Ishikawa (cell line): Measurements from ENCODE around the gene QPCT.
A peak's percentile ranks its signal among the peaks of the same experiment; 100 is the strongest.

Experiments used
- CEBPB ChIP-seq: IDR thresholded peaks from 2 replicates; pipeline ENCODE4 v1.6.1; 2012
- CREB1 ChIP-seq: IDR thresholded peaks from 2 replicates; pipeline ENCODE4 v1.6.1; 2012; ENCODE audit warnings: low read depth
- EGR1 ChIP-seq: IDR thresholded peaks from 2 replicates; pipeline ENCODE4 v1.6.1; 2012
- EP300 ChIP-seq: IDR thresholded peaks from 2 replicates; pipeline ENCODE4 v1.6.1; 2012; ENCODE audit warnings: borderline replicate concordance
- FOXM1 ChIP-seq: IDR thresholded peaks from 2 replicates; pipeline ENCODE4 v1.6.1; 2012; ENCODE audit warnings: low read depth, borderline replicate concordance
- MAX ChIP-seq: IDR thresholded peaks from 2 replicates; pipeline ENCODE4 v1.6.1; 2012
- NFIC ChIP-seq: IDR thresholded peaks from 2 replicates; pipeline ENCODE4 v1.6.1; 2012
- RAD21 ChIP-seq: IDR thresholded peaks from 2 replicates; pipeline ENCODE4 v1.6.1; 2012; ENCODE audit warnings: low read depth
- REST ChIP-seq: IDR thresholded peaks from 2 replicates; pipeline ENCODE4 v1.6.1; 2012; ENCODE audit warnings: low read depth, mild to moderate bottlenecking
- TAF1 ChIP-seq: IDR thresholded peaks from 2 replicates; pipeline ENCODE4 v1.6.1; 2012; ENCODE audit warnings: low read depth, mild to moderate bottlenecking
- TCF12 ChIP-seq: IDR thresholded peaks from 2 replicates; pipeline ENCODE4 v1.6.1; 2012; ENCODE audit warnings: low read depth
- TEAD4 ChIP-seq: IDR thresholded peaks from 2 replicates; pipeline ENCODE4 v1.6.1; 2012
- USF1 ChIP-seq: IDR thresholded peaks from 2 replicates; pipeline ENCODE4 v1.6.1; 2012
- YY1 ChIP-seq: IDR thresholded peaks from 2 replicates; pipeline ENCODE4 v1.6.1; 2012; ENCODE audit warnings: low read depth
- ZBTB7A ChIP-seq: IDR thresholded peaks from 2 replicates; pipeline ENCODE4 v1.6.1; 2012; ENCODE audit warnings: low read depth

The QPCT gene

GRCh38 chr2:37344453-37345361 is at the start of gene QPCT:
TSS of gene QPCT (plus strand) at chr2:37344630. CDS start at chr2:37344732, 102 bp downstream.
- no peak for TF ChIP-seq TAF1
- TF ChIP-seq ZBTB7A: peak; percentile 12; the same call in 1 of the 2 replicates

- TF ChIP-seq CEBPB: no peak
- TF ChIP-seq USF1: no peak
- no peak for TF ChIP-seq EGR1
- no peak for TF ChIP-seq CREB1
- no peak for TF ChIP-seq ZBTB7A
- TF ChIP-seq TAF1: no peak
- no peak for TF ChIP-seq EP300
- no peak for TF ChIP-seq FOXM1
- TF ChIP-seq TCF12: no peak
- TF ChIP-seq REST: no peak
- TF ChIP-seq TEAD4: no peak
- no peak for TF ChIP-seq YY1
Observed at GRCh38 chr2:37295469-37296073, 48.9 kb upstream of the QPCT start.

GRCh38 chr2:37297632-37298031 is 46.8 kb upstream of the QPCT start:
- TF ChIP-seq USF1 (no peak), CEBPB (no peak), FOXM1 (no peak), RAD21 (no peak), ZBTB7A (no peak), TCF12 (no peak), TAF1 (no peak)

GRCh38 chr2:37300146-37300545 is 44.3 kb upstream of the QPCT start:
- TF ChIP-seq YY1: no peak
- TF ChIP-seq USF1: no peak
- TF ChIP-seq TEAD4: no peak
- no peak for TF ChIP-seq CREB1
- TF ChIP-seq NFIC: no peak
- TF ChIP-seq FOXM1: no peak
- TF ChIP-seq MAX: no peak
- TF ChIP-seq EP300: no peak
- no peak for TF ChIP-seq TAF1
- TF ChIP-seq TCF12: no peak
- TF ChIP-seq CEBPB: no peak
- no peak for TF ChIP-seq REST
- no peak for TF ChIP-seq RAD21
- TF ChIP-seq ZBTB7A: no peak
- no peak for TF ChIP-seq EGR1

- TF ChIP-seq ZBTB7A (no peak), TEAD4 (no peak), MAX (no peak), EP300 (no peak), FOXM1 (no peak), REST (no peak), RAD21 (no peak), TAF1 (no peak), USF1 (no peak), CEBPB (no peak), YY1 (no peak), EGR1 (no peak), NFIC (no peak), CREB1 (no peak), TCF12 (no peak)
Observed at GRCh38 chr2:37300578-37300977, 43.9 kb upstream of the QPCT start.
